HepG2 (cell line): ENCODE data around the gene GNA15. TPM values are rescaled to one million over a fixed set of nuclear protein-coding genes. Genes with fewer than 3 reads are reported as not detected.
A peak's percentile ranks its signal among the peaks of the same experiment; 100 is the strongest.

Experiments
- ATAC-seq: fragments of 200-7000 bp; cut with Tn5 transposase; 3 replicates; pipeline ENCODE4 v1.9.1; 2020; ENCODE audit warnings: mild to moderate bottlenecking, moderate library complexity
- BruUV-seq: library from RNA; stranded (reverse); fragments of 400-500 nt; replicated peaks from 2 replicates; lab custom pipeline; 2021; lab: Mats Ljungman, UMichigan
- CTCF ChIA-PET: fragments of 300-600 bp; formaldehyde crosslinking; extraction: SDS; loops from one replicate; lab custom pipeline; 2021; ENCODE audit warnings: low total read pairs, inconsistent platforms, low intra/inter-chr PET ratio; lab: Yijun Ruan, JAX
- POLR2A ChIA-PET: fragments of 350-600 bp; sonication (Branson Sonifier 250); formaldehyde crosslinking; loops from one replicate; lab custom pipeline; 2020; ENCODE audit warnings: antibody characterized with exemption, inconsistent platforms; lab: Yijun Ruan, JAX
- DNase-seq: peaks from one replicate; pipeline ENCODE4 v3.0.0-alpha.2; 2015; ENCODE audit warnings: low spot score
- FAIRE-seq: peaks from 3 replicates; lab custom pipeline; 2011; peaks lifted over from hg19 to GRCh38; lab: Jason Lieb, UNC
- H2AFZ ChIP-seq: one replicate; pipeline ENCODE4 v1.6.1; 2011; ENCODE audit warnings: low read length, inconsistent platforms
- H3K27ac ChIP-seq: fragments of 300-600 bp; 3 replicates; pipeline ENCODE4 v1.8.0; 2011; ENCODE audit warnings: mixed run types, mild to moderate bottlenecking, mixed read lengths, low read length, inconsistent platforms; ENCODE audit not compliant: insufficient read depth; ENCODE audit errors: extremely low read length
- H3K27me3 ChIP-seq, 2 experiments: fragments of 200-600 bp in 1 of 2; 2 replicates in 1 of 2; 3 replicates in 1 of 2; pipeline versions ENCODE4 v1.6.0 to v1.8.0; 2011; ENCODE audit warnings: low read length in 2 of 2, mild to moderate bottlenecking in 2 of 2, moderate library complexity in 2 of 2, inconsistent platforms in 1 of 2; ENCODE audit not compliant: insufficient read depth in 2 of 2, control insufficient read depth in 1 of 2
- H3K36me3 ChIP-seq, 2 experiments: fragments of 200-600 bp in 1 of 2; replicated peaks in 1 of 2; 2 replicates in 1 of 2; 3 replicates in 1 of 2; pipeline versions ENCODE4 v1.5.1 to v1.8.0; 2011; ENCODE audit warnings: low read length in 2 of 2, inconsistent platforms in 1 of 2; ENCODE audit not compliant: insufficient read depth in 2 of 2, control insufficient read depth in 1 of 2
- H3K4me1 ChIP-seq: 2 replicates; pipeline ENCODE4 v1.5.1; 2012; ENCODE audit warnings: low read length, inconsistent platforms; ENCODE audit not compliant: insufficient read depth
- H3K4me2 ChIP-seq: 2 replicates; pipeline ENCODE4 v1.6.0; 2011; ENCODE audit warnings: low read depth, low read length, inconsistent platforms
- H3K4me3 ChIP-seq, 3 experiments: fragments of 200-600 bp in 1 of 3; sonication (generic), shearing (Covaris generic) in 1 of 3; replicated peaks in 1 of 3; 2 replicates each; pipeline ENCODE4 v1.5.1; 2011 to 2016; ENCODE audit warnings: low read length in 3 of 3, inconsistent platforms in 2 of 3, low read depth in 2 of 3, mild to moderate bottlenecking in 2 of 3, control low read depth in 1 of 3, mixed read lengths in 1 of 3; ENCODE audit not compliant: insufficient read depth in 1 of 3
- H3K79me2 ChIP-seq: one replicate; pipeline ENCODE4 v1.6.1; 2011; ENCODE audit warnings: low read length, inconsistent platforms; ENCODE audit not compliant: insufficient read depth
- H3K9ac ChIP-seq: 2 replicates; pipeline ENCODE4 v1.6.0; 2011; ENCODE audit warnings: mild to moderate bottlenecking, low read depth, low read length, inconsistent platforms; ENCODE audit not compliant: insufficient read depth
- H3K9me3 ChIP-seq: 2 replicates; pipeline ENCODE4 v1.5.1; 2012; ENCODE audit warnings: mild to moderate bottlenecking, low read length
- H4K20me1 ChIP-seq: 2 replicates; pipeline ENCODE4 v1.6.0; 2011; ENCODE audit warnings: inconsistent platforms, mild to moderate bottlenecking, low read length, moderate library complexity; ENCODE audit not compliant: insufficient read depth
- FOXP1 ChIP-seq, 2 experiments: fragments of 450-650 bp in 1 of 2; IDR thresholded peaks; 2 replicates each; pipeline ENCODE4 v1.6.1; 2017 to 2018; ENCODE audit warnings: antibody characterized with exemption in 1 of 2
- MAFK ChIP-seq, 2 experiments: IDR thresholded peaks in 1 of 2; conservative IDR thresholded peaks in 1 of 2; 2 replicates each; pipeline ENCODE4 v1.6.1; 2011; ENCODE audit warnings: improper control_type of control experiment in 2 of 2, low read length in 2 of 2
- MEIS2 ChIP-seq: sonication (generic); formaldehyde crosslinking; IDR thresholded peaks from 2 replicates; pipeline ENCODE4 v1.9.0; 2021; ENCODE audit warnings: mild to moderate bottlenecking, missing genetic modification reagents
- NR2F2 ChIP-seq: IDR thresholded peaks from 2 replicates; pipeline ENCODE4 v1.6.1; 2012; ENCODE audit warnings: low read depth, inconsistent platforms, borderline replicate concordance
- RARG ChIP-seq: sonication (generic); formaldehyde crosslinking; IDR thresholded peaks from 2 replicates; pipeline ENCODE4 v1.4.0; 2020; ENCODE audit warnings: low read depth, mild to moderate bottlenecking, missing genetic modification reagents
- TEAD2 ChIP-seq: sonication (generic); formaldehyde crosslinking; IDR thresholded peaks from 2 replicates; pipeline ENCODE4 v1.9.0; 2021; ENCODE audit warnings: missing genetic modification reagents
- YEATS2 ChIP-seq: sonication (generic); formaldehyde crosslinking; IDR thresholded peaks from 2 replicates; pipeline ENCODE4 v1.4.0; 2020; ENCODE audit warnings: missing genetic modification reagents, borderline replicate concordance
- YY1 ChIP-seq: IDR thresholded peaks from 2 replicates; pipeline ENCODE4 v1.6.1; 2011; ENCODE audit warnings: low read length, low read depth, moderate library complexity, mild to moderate bottlenecking; ENCODE audit not compliant: insufficient read depth, insufficient replicate concordance
- ZBED4 ChIP-seq: sonication (generic); formaldehyde crosslinking; IDR thresholded peaks from 2 replicates; pipeline ENCODE4 v1.4.0; 2020; ENCODE audit warnings: missing genetic modification reagents, borderline replicate concordance
- ZBTB42 ChIP-seq: sonication (generic); formaldehyde crosslinking; IDR thresholded peaks from 2 replicates; pipeline ENCODE4 v1.5.0; 2020; ENCODE audit warnings: mild to moderate bottlenecking, missing genetic modification reagents
- ZNF121 ChIP-seq: sonication (generic); formaldehyde crosslinking; IDR thresholded peaks from 2 replicates; pipeline ENCODE4 v1.5.0; 2020; ENCODE audit warnings: mild to moderate bottlenecking, missing genetic modification reagents
- ZNF580 ChIP-seq: IDR thresholded peaks from 2 replicates; pipeline ENCODE4 v1.6.1; 2016; ENCODE audit warnings: low read depth, borderline replicate concordance
- ZNF629 ChIP-seq: sonication (generic); formaldehyde crosslinking; conservative IDR thresholded peaks from 2 replicates; pipeline ENCODE4 v1.5.0; 2020; ENCODE audit warnings: missing genetic modification reagents
- ZNF75D ChIP-seq: sonication (generic); formaldehyde crosslinking; IDR thresholded peaks from 2 replicates; pipeline ENCODE4 v1.8.1; 2023; ENCODE audit warnings: missing genetic modification reagents, mild to moderate bottlenecking, borderline replicate concordance
- ZNF775 ChIP-seq: sonication (generic); formaldehyde crosslinking; IDR thresholded peaks from 2 replicates; pipeline ENCODE4 v1.4.0; 2020; ENCODE audit warnings: missing genetic modification reagents, mild to moderate bottlenecking, moderate library complexity, borderline replicate concordance
- WGBS: methylation state at CpG from one replicate; pipeline ENCODE4 v1.1.6; 2017; ENCODE audit warnings: low lambda C conversion rate; 5-methylcytosine and 5-hydroxymethylcytosine counted together
- in situ Hi-C: cut with HindIII; loops from 2 replicates; pipeline ENCODE4 v1.10.0; 2017; ENCODE audit warnings: low pct_unique_long_range_greater_than_20kb; ENCODE audit not compliant: extremely low pct_ligation_motif_present
- intact Hi-C: fragments of 100-400 bp; cut with micrococcal nuclease; formaldehyde crosslinking; loops from one replicate; pipeline ENCODE4 v1.10.0; 2022; ENCODE audit not compliant: unreplicated experiment
- polyA plus RNA-seq, 8 experiments: library from polyadenylated mRNA; depleted of rRNA in 3 of 8; stranded (reverse) in 7 of 8; unstranded in 1 of 8; fragments of >200 nt; fragmentation: Illumina TruSeq in 4 of 8; extraction: Trizol in 4 of 8; gene quantifications; 2 replicates each; pipeline versions ENCODE4 v1.2.1 to v1.2.3, GENCODE V29; 2011 to 2016; ENCODE audit warnings: low read depth in 4 of 8, missing spikeins in 1 of 8, mixed read lengths in 1 of 8; ENCODE audit not compliant: insufficient read depth in 1 of 8
- total RNA-seq, 5 experiments: library from RNA; depleted of rRNA; stranded (reverse); fragments of >200 nt; fragmentation: Illumina TruSeq; extraction: Trizol; gene quantifications; 2 replicates each; pipeline ENCODE4 v1.2.3, GENCODE V29; 2016; ENCODE audit warnings: low read depth in 1 of 5
- TF ChIP-seq, protein P1 (sequence below): IDR thresholded peaks from 2 replicates; pipeline ENCODE4 v1.6.1; 2016; ENCODE audit warnings: missing genetic modification reagents, missing compliant biosample characterization

Gene GNA15
- total and polyA plus RNA-seq, 2 of the 13 experiments (the other 11 are each of a cell fraction or from before 2014, with no cell fraction given): not detected

DNA sequence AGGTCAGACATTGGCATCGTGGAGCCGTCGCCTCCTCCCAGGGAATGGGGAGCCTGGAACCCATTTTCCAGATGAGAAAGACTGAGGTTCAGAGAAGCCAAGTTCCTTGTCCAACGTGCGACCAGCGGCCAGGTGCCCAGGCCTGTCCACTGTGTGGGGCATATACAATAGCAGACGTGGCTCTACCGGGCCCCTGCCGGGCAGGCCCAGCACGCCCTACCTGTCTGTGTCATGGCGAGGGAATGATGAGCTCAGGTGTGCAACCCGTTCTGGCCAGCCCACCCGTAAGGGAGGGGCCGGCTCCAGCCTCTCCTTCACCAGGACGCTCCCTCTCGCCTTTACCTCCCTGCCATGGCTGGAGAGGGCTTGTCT is 837 bp downstream of the GNA15 start:
- intact Hi-C loops: no loop called here
- Histone ChIP-seq H3K79me2 (no peaks in the 10 kb centered on the region), H2AFZ (no peak overlapping the region)

GRCh38 chr19:3137119-3137518 is 1.3 kb downstream of the GNA15 start:
- H3K27ac ChIP-seq: no peak overlapping the region
- H4K20me1 ChIP-seq: no peaks in the 10 kb centered on the region
- H3K27me3 ChIP-seq: peaks cover 0 to 7% of the 10 kb centered on the region in 2 experiments; a peak in 2 of 5 replicates
- 38% methylated on average over 7 of the region's 7 CpGs for WGBS
- H3K9ac ChIP-seq: no peak overlapping the region
- H3K36me3 ChIP-seq: no peaks in the 10 kb centered on the region
- ChIA-PET CTCF (no interaction called here), POLR2A (no interaction called here)
- DNase-seq (no peak), FAIRE-seq (no peak), ATAC-seq (no peak)
- H2AFZ ChIP-seq: no peak overlapping the region
- H3K4me2 ChIP-seq: no peak overlapping the region
- H3K9me3 ChIP-seq: no peaks in the 10 kb centered on the region
- peaks cover 7% of the 10 kb centered on the region; the same call in 1 of the 2 replicates for H3K4me1 ChIP-seq
- no TSS peak for BruUV-seq
- no peak overlapping the region for H3K4me3 ChIP-seq
- no peaks in the 10 kb centered on the region for H3K79me2 ChIP-seq
- intact Hi-C loops: no loop called here
- in situ Hi-C loops: no loop called here
- no peak for TF ChIP-seq MEIS2
- no peak for TF ChIP-seq ZNF580 (CRISPR knock-in tag)
- no peak for TF ChIP-seq ZBED4 (CRISPR knock-in tag)
- TF ChIP-seq ZNF775: no peak
- TF ChIP-seq YY1: no peak
- TF ChIP-seq ZNF75D (CRISPR knock-in tag): no peak
- TF ChIP-seq RARG (CRISPR knock-in tag): no peak
- no peak for TF ChIP-seq ZBTB42 (CRISPR knock-in tag)
- TF ChIP-seq ZNF629 (CRISPR knock-in tag): no peak
- no peak for TF ChIP-seq FOXP1 (IDR thresholded peaks at IDR 0.05)
- no peak for TF ChIP-seq FOXP1 (CRISPR knock-in tag; IDR thresholded peaks at IDR 0.05)

More for the DNA sequence above, 837 bp downstream of the GNA15 start:
- ChIA-PET POLR2A (no interaction called here), CTCF (no interaction called here)
- WGBS: 66% methylated on average over 10 of the region's 16 CpGs
- Histone ChIP-seq H3K4me1 (peaks cover 7% of the 10 kb centered on the region; the same call in 1 of the 2 replicates), H3K27ac (no peak overlapping the region), H3K4me2 (no peak overlapping the region), H3K36me3 (no peaks in the 10 kb centered on the region), H3K27me3 (peaks cover 0 to 7% of the 10 kb centered on the region in 2 experiments; a peak in 2 of 5 replicates), H4K20me1 (no peaks in the 10 kb centered on the region)
- ATAC-seq (no peak), FAIRE-seq (no peak), DNase-seq (no peak)
- in situ Hi-C loops: no loop called here
- no TSS peak for BruUV-seq
- TF ChIP-seq, protein P1, sequence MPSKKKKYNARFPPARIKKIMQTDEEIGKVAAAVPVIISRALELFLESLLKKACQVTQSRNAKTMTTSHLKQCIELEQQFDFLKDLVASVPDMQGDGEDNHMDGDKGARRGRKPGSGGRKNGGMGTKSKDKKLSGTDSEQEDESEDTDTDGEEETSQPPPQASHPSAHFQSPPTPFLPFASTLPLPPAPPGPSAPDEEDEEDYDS: no peak
- TF ChIP-seq NR2F2 (no peak), ZNF121 (no peak), ZNF629 (CRISPR knock-in tag) (peak; percentile 69), YEATS2 (no peak), MAFK (conservative IDR thresholded peaks at IDR 0.05 in 1 of 2, IDR thresholded peaks at IDR 0.05 in 1 of 2; ENCODE audit: low read length in 2 of 2) (no peak), TEAD2 (no peak)
- TF ChIP-seq, all 625 proteins: peak for 1
- no peaks in the 10 kb centered on the region for H3K9me3 ChIP-seq
- no peak overlapping the region for H3K4me3 ChIP-seq
- no peak overlapping the region for H3K9ac ChIP-seq
